GM12873 (cell line): ENCODE results near the gene DCAF5.

Experiments
- TF ChIP-seq, protein P1 (sequence below): IDR thresholded peaks from 2 replicates; pipeline ENCODE4 v1.5.1; 2012; ENCODE audit warnings: low read depth, mild to moderate bottlenecking, moderate library complexity, low read length, control low read depth; ENCODE audit not compliant: insufficient read depth; ENCODE audit errors: missing control alignments

Gene DCAF5

DNA sequence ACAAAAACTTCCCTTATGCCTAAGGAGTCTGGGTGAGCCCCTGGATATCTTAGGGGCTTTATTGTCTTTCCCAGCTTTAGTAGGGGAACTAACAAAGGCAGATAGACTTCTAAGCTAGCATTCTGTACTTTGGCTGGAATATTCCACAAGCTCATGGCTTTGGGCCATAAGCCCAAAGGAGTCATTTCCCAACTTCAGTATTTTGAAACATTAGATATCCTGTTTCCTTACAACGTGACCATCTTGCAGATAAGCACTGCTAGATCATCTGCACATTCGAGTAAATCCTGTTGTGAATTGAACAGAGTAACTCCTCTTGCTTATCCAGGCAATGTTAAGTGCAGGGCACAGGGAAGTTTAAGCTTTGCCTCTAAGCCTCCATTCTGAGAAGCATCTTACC, 103.2 kb downstream of the DCAF5 start:
- TF ChIP-seq, protein P1, sequence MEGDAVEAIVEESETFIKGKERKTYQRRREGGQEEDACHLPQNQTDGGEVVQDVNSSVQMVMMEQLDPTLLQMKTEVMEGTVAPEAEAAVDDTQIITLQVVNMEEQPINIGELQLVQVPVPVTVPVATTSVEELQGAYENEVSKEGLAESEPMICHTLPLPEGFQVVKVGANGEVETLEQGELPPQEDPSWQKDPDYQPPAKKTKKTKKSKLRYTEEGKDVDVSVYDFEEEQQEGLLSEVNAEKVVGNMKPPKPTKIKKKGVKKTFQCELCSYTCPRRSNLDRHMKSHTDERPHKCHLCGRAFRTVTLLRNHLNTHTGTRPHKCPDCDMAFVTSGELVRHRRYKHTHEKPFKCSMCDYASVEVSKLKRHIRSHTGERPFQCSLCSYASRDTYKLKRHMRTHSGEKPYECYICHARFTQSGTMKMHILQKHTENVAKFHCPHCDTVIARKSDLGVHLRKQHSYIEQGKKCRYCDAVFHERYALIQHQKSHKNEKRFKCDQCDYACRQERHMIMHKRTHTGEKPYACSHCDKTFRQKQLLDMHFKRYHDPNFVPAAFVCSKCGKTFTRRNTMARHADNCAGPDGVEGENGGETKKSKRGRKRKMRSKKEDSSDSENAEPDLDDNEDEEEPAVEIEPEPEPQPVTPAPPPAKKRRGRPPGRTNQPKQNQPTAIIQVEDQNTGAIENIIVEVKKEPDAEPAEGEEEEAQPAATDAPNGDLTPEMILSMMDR: no peak

DNA sequence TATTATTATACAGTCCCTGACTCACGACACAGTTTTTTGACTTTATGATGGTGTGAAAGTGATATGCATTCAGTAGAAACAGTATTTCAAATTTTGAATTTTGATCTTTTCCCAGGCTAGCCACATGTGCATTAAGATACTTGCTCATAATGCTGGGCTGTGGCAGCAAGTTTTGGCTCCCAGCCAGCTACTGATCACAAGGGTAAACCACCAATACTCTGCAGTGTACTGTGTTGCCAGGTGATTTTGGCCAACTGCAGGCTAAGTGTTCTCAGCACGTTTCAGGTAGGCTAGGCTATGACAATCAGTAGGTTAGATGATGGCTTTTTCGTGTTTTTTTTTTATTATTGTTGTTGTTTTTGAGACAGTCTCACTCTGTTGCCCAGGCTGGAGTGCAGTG, 104.5 kb downstream of the DCAF5 start:
- TF ChIP-seq, protein P1: no peak

DNA sequence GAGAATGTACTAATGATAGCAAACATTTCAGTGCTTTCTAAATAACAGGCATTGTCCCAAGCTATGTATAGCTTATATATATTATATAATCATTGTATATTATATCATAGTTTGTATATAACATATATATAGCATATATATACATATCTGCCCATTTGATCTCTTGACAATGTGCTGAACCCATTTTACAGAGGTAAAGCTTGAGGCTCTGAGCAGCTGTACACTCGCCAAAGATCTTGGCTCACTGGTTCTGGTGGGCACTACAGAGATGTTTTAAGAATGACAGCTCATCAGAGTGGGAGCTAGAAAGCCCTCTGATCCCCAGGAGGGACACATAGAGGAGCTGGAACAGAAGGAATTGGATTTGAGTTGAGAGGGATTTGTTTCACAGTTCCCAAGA, 105.7 kb downstream of the DCAF5 start:
- TF ChIP-seq, protein P1: no peak

DNA sequence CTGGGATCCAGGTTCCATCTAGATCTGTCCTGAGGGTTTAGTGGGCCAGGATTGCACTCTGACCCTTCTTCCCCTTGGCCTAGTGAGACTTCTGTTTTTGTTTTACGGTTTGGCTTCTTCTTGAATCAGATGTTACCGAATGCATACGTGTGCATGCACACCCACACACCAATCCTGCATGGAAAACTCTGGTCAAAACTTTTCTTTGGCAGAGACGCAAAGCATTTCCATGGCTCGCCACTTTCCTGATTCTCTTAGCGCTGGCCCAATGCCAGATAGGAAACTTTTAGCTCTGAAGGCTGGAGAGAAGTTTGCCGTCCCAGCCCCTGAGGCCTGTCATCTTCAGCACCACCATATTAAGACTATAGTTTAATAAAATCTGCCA, 106.5 kb downstream of the DCAF5 start:
- TF ChIP-seq, protein P1: no peak

DNA sequence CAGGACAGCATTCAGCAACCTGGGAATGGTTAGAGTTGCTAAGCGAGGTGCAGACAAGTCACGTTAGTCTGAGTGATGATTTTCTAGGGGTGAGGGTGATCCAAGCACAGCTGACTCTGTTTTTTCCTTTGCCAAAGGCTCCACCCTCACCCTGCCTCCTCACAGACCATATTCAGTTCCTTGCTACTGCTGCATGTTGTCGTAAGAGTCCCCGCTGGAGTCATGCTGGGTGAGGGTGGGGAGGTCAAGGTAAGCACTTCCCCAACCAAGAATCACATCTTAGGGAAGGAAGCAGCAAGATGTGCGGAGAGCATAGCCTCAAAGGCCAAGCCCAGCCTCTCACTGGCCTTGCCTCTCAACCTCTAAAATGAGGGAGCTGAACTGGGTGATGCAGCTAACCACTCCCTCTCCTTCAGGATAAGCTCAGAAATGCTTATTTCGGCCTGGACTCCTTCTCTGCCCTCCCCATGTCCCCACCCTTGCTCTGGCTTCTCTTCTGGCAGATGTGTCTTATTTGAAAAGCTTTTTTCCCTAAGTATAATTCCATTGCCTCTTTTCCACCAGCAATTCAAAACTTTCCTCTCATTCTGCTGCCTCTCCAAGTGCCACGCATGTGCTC, 107.0 kb downstream of the DCAF5 start:
- TF ChIP-seq, protein P1: no peak

DNA sequence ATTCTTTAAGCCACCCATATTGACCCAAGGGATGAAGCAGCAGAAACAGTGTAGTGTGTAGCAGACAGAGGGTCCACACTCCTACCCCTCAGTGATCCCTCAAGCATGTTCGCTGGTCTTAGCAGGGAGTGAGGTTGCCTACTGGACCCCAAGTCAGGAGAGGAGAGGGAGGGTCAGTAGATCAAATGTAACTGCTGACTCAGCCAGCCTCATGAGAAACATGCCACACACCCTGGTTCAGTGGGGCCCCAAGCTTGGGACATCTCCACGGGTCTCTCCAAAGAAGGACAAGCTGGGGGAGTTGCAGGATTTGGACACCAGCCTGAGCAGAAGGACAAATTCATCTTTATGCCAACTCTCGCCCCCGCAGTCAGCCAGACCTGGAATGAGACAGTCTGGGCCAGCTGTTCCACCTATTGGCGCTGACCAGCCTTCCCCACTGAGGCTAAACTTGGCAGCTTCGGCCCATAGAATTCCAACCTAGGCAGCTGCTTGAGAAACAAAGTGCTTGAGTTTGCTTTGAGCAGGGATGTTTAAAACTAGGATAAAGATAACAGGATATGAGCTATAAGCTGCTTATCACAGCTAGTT, 107.9 kb downstream of the DCAF5 start:
- TF ChIP-seq, protein P1: no peak

DNA sequence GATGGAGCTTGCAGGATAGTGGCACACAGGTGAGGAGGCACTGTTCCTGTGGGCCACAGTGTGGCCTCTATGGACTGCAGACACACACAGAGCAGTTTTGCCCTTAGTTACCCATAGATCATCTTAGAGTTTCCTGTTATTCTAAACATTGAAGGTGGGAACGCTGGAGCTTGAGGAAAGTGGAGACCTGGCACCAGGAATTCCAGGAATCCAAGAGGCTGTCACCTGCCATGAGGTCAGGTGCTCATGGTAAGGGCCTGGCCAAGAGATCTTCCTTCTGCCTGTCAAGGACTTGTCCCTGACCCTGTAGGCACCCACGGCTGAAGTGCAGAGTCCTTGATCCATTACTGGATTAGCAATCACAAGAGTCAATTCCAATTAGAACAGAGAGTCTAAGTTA, 108.6 kb downstream of the DCAF5 start:
- TF ChIP-seq, protein P1: no peak
